Measurements from ENCODE around the gene PLPP7.

- TF ChIP-seq CTCF (IDR thresholded peaks at IDR 0.05) (no peak), POLR2A (IDR thresholded peaks at IDR 0.05) (no peak)
Observed at GRCh38 chr9:131240047-131240921, 49.2 kb upstream of the PLPP7 start.
